Measurements from ENCODE around the gene RRP9.
A peak's percentile ranks its signal among the peaks of the same experiment; 100 is the strongest.

- TF ChIP-seq CTCF (IDR thresholded peaks at IDR 0.05; ENCODE audit: low read depth, low read length, poor library complexity, severe bottlenecking): peak; percentile 59
- TF ChIP-seq EZH2phosphoT487 (IDR thresholded peaks at IDR 0.05; ENCODE audit: borderline replicate concordance, low read length): no peak
Measured at GRCh38 chr3:51955893-51956770, 14.4 kb upstream of the RRP9 start.
